Activated gamma-delta T cell treated with Interleukin-2 at 50 U/mL for 16 hours (primary cell): ENCODE measurements around the gene CCDC13.

Source experiments
- DNase-seq: peaks from one replicate; pipeline ENCODE4 v3.0.0-alpha.2; 2020

CCDC13 gene

GRCh38 chr3:42732829-42733459 lies 40.1 kb downstream of the CCDC13 start:
- no peak for DNase-seq

DNA sequence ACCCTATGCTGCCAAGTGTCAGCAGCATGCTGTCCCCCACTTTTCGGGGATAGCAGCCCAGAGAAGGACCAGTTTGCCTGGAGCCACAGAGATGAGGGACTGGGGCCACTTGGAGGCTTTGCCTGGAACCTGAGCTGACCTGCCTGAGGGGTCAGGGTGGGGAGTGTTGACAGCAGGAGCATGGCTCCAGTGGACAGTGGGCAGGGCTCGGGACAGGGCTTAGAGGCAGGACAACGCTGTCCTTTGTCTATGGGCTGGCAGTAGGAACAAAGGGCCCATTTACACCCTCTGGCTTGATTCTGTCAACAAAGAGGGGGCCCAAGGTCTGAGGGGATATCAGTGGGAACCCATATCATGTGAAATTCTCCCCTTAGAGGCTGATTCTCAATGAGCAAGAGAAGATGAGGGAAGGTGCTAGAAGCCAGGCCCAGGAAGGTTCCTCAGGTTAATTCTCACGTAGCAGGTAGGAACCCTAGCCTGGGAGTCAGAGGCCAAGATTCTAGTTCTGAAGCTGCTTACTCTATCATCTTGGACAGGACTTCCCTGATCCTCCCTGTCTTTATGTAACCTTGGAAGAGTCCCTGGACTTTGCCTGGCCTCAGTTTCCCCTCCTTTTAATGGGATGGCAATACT lies 40.7 kb downstream of the CCDC13 start:
- DNase-seq, result no peak

GRCh38 chr3:42731476-42732195 lies 41.4 kb downstream of the CCDC13 start:
- DNase-seq, result no peak

GRCh38 chr3:42730706-42731420 lies 42.2 kb downstream of the CCDC13 start:
- no peak for DNase-seq

DNA sequence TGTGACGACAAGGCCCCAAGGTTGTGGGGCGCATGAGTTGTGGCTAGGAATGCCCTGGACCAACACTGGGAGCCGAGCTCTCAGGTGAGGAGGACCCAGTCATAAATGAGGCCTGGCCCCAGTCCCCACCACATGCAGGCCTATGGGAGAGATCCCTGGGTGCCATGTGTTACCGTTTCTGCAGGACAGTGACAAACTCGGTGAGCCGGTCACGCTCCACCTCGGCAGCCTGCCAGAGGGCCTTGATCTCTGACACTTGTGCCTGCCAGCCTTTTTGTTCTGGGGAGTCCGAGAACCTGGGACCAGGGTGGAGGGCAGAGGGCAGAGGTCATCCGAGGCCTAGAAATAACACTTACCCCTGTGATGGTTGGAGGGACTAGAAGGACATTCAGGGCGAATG lies 42.8 kb downstream of the CCDC13 start:
- no peak for DNase-seq

- no peak for DNase-seq
Measured at GRCh38 chr3:42729404-42730145, 43.5 kb downstream of the CCDC13 start.

- no peak for DNase-seq
Measured at GRCh38 chr3:42728668-42729364, 44.2 kb downstream of the CCDC13 start.

DNA sequence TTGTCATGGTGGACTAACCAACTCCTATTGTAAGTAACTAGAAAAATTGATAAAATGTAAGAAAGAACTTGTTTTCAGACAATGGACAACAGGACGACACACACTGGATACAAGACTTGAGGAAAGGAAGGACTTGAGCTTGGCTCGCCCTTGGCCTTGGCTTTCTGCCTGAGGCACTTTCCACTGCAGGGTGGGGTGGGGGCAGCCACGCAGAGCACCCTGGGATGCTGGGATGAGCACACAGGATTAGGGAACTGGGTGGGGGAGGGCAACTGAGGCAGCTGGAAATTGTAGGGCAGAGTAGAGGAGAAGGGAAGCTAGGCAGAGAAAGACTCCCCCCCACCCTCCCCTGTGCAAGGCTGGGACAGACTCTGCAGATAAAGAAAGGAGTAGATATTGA lies 45.0 kb downstream of the CCDC13 start:
- no peak for DNase-seq

DNA sequence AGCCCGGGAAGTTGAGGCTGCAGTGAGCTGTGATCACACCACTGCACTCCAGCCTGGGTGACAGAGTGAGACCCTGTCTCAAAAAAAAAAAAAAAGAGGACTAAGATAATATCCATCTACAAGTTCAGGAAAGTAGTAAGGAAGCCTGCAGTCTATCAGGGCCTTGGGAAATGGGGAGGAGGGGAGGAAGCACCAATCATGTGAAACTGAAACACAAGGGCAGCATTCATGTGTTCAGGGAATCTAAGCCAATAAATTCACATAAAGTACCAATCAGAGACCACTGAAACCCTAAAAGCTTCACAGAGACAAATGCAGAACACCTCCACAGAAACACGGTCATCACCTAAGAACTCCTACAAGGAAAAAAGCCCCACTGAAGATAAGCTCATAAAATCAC lies 47.6 kb downstream of the CCDC13 start:
- DNase-seq, result no peak

GRCh38 chr3:42723219-42723618 lies 49.8 kb downstream of the CCDC13 start:
- DNase-seq, result no peak
